Endothelial cell (in vitro differentiated cells): ENCODE data around the gene DMXL1. TPM values are rescaled to one million over a fixed set of nuclear protein-coding genes. Genes with fewer than 3 reads are reported as not detected.

Experiments
- DNase-seq: peaks from one replicate; pipeline ENCODE4 v3.0.0; 2021; ENCODE audit warnings: low spot score
- H3K27ac Mint-ChIP-seq: one replicate; pipeline ENCODE4 v1.8.0; 2021; ENCODE audit warnings: mixed read lengths, inconsistent platforms; ENCODE audit not compliant: unreplicated experiment
- H3K27me3 Mint-ChIP-seq: one replicate; pipeline ENCODE4 v1.8.0; 2021; ENCODE audit warnings: mild to moderate bottlenecking, moderate library complexity, mixed read lengths, inconsistent platforms; ENCODE audit not compliant: unreplicated experiment
- H3K36me3 Mint-ChIP-seq: one replicate; pipeline ENCODE4 v1.8.0; 2021; ENCODE audit warnings: mild to moderate bottlenecking, low read depth, mixed read lengths, inconsistent platforms; ENCODE audit not compliant: unreplicated experiment
- H3K4me1 Mint-ChIP-seq: one replicate; pipeline ENCODE4 v1.8.0; 2021; ENCODE audit warnings: mild to moderate bottlenecking, mixed read lengths, inconsistent platforms; ENCODE audit not compliant: unreplicated experiment
- H3K4me3 Mint-ChIP-seq: one replicate; pipeline ENCODE4 v1.8.0; 2021; ENCODE audit warnings: mild to moderate bottlenecking, mixed read lengths, inconsistent platforms; ENCODE audit not compliant: unreplicated experiment
- H3K9me3 Mint-ChIP-seq: one replicate; pipeline ENCODE4 v1.8.0; 2021; ENCODE audit warnings: mixed read lengths, inconsistent platforms; ENCODE audit not compliant: unreplicated experiment
- total RNA-seq: library from RNA; stranded (reverse); fragmentation: NEBNext Ultra II Directional; extraction: Animal tissue kit (Norgen Biotek cat#: 25700); gene quantifications from one replicate; pipeline ENCODE4 v1.2.1, GENCODE V29; 2021; ENCODE audit not compliant: unreplicated experiment
- TF ChIP-seq, protein P1 (sequence below): fragments of 200-600 bp; sonication (generic); IDR thresholded peaks from one replicate; pipeline ENCODE4 v1.5.0; 2021; ENCODE audit warnings: antibody characterized with exemption; ENCODE audit not compliant: unreplicated experiment

Gene DMXL1
- total RNA-seq, 1 donor from 2014 or later: 24.9 TPM

DNA sequence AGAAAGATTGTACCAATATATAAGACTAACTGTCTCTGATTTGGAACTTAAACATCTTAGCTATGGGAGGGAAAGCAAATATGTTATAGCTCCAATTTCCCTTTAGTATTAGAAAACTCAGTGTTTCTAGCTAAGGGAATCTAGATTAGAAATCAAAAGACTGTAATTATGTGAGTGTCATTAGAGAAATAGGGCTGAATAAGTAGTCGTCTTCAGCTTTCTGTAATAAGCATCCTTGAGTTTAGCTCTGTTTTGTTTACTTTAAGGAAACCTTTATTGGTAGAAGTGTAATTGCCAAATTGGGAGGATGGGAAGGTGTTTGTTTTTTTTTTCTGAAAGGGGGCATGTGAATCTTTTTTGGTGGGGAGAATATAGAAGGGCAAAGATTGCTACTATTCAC, 5.2 kb downstream of the DMXL1 start:
- Mint-ChIP-seq H3K27ac (no peak overlapping the region), H3K36me3 (peaks cover 3% of the 10 kb centered on the region), H3K9me3 (no peaks in the 10 kb centered on the region), H3K4me3 (no peak overlapping the region), H3K27me3 (peaks cover 2% of the 10 kb centered on the region), H3K4me1 (peaks cover 15% of the 10 kb centered on the region)
- TF ChIP-seq, protein P1, sequence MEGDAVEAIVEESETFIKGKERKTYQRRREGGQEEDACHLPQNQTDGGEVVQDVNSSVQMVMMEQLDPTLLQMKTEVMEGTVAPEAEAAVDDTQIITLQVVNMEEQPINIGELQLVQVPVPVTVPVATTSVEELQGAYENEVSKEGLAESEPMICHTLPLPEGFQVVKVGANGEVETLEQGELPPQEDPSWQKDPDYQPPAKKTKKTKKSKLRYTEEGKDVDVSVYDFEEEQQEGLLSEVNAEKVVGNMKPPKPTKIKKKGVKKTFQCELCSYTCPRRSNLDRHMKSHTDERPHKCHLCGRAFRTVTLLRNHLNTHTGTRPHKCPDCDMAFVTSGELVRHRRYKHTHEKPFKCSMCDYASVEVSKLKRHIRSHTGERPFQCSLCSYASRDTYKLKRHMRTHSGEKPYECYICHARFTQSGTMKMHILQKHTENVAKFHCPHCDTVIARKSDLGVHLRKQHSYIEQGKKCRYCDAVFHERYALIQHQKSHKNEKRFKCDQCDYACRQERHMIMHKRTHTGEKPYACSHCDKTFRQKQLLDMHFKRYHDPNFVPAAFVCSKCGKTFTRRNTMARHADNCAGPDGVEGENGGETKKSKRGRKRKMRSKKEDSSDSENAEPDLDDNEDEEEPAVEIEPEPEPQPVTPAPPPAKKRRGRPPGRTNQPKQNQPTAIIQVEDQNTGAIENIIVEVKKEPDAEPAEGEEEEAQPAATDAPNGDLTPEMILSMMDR: no peak
- DNase-seq: no peak

DNA sequence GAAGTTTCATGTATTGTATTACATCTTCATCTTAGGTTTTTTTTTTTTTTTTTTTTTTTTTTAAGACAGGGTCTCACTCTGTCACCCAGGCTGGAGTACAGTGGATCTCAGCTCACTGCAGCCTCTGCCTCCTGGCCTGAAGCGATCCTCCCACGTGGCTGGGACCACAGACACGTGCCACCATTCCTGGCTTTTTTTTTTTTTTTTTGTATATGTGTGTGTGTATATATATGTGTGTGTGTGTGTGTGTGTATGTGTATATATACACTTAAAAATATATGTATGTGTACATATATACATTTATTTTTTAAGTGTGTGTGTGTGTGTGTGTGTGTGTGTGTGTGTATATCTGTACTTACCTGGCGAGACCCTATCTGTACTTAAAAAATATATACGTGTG, 6.6 kb downstream of the DMXL1 start:
- Mint-ChIP-seq H3K36me3 (peaks cover 3% of the 10 kb centered on the region), H3K4me1 (peaks cover 12% of the 10 kb centered on the region)

DNA sequence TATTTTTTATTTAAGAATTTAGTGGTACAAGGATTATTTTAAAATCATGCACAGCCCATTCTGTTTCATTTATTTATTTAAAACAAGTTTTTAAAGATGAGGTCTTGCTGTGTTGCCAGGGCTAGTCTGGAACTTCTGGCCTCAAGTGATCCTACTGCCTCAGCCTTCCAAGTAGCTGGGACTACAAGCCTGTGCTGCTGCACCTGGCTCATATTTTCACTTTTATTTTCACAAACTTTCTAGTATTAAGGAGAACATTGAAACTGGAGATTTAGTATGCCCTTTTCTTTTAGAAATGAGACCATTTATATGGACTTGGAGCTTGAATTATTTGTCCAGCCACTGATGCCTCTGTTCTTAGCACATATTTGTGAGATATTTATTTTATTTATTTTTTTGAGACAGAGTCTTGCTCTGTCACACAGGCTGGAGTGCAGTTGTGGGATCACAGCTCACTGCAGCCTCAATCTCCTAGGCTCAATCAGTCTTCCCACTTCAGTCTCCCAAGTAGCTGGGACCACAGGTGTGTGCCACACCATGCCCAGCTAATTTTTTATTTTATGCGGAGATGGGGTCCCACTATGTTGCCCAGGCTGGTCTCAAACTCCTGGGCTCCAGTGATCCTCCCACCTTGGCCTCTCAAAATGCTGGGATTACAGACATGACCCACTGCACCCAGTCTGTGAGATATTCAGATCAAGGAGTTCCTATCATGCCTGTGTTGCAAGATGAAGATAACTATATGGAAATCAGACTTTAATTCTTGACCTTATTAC, 7.4 kb downstream of the DMXL1 start:
- H3K27me3 Mint-ChIP-seq: no peaks in the 10 kb centered on the region
- H3K27ac Mint-ChIP-seq: no peak overlapping the region
- H3K4me3 Mint-ChIP-seq: no peak overlapping the region
- peaks cover 7% of the 10 kb centered on the region for H3K4me1 Mint-ChIP-seq
- peaks cover 3% of the 10 kb centered on the region for H3K36me3 Mint-ChIP-seq
- no peaks in the 10 kb centered on the region for H3K9me3 Mint-ChIP-seq
- TF ChIP-seq, protein P1: no peak
- no peak for DNase-seq

More for the DNA sequence above, 6.6 kb downstream of the DMXL1 start:
- Mint-ChIP-seq H3K9me3 (no peaks in the 10 kb centered on the region), H3K27ac (no peak overlapping the region), H3K27me3 (no peaks in the 10 kb centered on the region), H3K4me3 (no peak overlapping the region)
- DNase-seq: no peak
- TF ChIP-seq, protein P1: no peak

DNA sequence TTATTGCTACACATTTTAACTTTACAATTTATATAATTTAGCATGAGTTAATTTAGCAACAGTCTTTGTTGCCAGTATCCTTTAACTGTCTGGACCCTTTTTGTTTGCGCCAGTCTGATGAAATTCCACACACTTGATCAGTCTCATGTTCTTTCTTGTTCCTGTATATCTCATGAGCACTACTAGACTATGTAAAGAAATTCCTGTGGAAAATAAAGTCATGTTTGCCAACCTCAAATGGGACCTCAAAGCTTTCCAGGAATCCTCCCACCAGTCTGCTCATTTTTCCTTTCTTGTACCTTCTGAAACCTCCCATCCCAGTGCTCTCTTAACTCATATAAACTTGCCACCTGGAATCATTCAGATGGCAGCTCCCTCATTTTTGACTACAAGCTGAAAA, 8.0 kb downstream of the DMXL1 start:
- peaks cover under 1% of the 10 kb centered on the region for H3K27me3 Mint-ChIP-seq
- peaks cover 4% of the 10 kb centered on the region for H3K4me1 Mint-ChIP-seq
- H3K4me3 Mint-ChIP-seq: no peak overlapping the region
- DNase-seq: no peak
- TF ChIP-seq, protein P1: no peak
- H3K9me3 Mint-ChIP-seq: no peaks in the 10 kb centered on the region
- H3K27ac Mint-ChIP-seq: no peak overlapping the region
- H3K36me3 Mint-ChIP-seq: no peaks in the 10 kb centered on the region

DNA sequence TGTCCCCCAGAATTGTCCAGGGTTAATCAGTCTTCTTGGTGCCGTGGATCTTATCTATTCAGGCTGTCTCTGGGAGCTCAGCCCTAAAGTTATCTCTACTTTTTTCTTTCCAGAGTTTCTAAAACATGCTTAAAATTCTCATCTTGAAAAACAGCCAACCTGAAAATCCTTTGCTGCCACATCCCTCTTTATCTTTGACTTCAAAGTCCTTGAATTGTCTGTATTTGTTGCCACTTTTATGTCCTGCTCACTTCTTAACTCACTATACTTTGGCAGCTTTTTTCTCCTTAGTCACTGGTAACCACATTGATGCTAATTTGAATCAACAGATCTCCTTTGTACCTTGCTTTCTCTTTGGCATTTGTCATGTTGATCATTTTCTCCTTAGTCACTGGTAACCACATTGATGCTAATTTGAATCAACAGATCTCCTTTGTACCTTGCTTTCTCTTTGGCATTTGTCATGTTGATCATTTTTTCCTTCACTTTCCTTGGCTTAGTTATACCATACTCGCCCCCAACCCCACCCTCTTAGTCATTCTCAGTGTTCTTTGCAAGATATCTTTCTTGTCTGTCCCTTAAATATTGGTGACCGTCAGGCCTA, 8.5 kb downstream of the DMXL1 start:
- Mint-ChIP-seq H3K9me3 (no peaks in the 10 kb centered on the region), H3K4me1 (no peaks in the 10 kb centered on the region), H3K27me3 (peaks cover 1% of the 10 kb centered on the region), H3K4me3 (no peak overlapping the region), H3K36me3 (no peaks in the 10 kb centered on the region), H3K27ac (no peak overlapping the region)
- no peak for DNase-seq
- TF ChIP-seq, protein P1: no peak
